DMS53 treated with DMSO at 0.1 percent for 48 hours (cell line): ENCODE measurements around the gene PRKG2.

Source experiments
- DNase-seq: peaks from one replicate; lab custom pipeline; 2025; ENCODE audit not compliant: unreplicated experiment; lab: John Stamatoyannopoulos, UW

The PRKG2 gene

DNA sequence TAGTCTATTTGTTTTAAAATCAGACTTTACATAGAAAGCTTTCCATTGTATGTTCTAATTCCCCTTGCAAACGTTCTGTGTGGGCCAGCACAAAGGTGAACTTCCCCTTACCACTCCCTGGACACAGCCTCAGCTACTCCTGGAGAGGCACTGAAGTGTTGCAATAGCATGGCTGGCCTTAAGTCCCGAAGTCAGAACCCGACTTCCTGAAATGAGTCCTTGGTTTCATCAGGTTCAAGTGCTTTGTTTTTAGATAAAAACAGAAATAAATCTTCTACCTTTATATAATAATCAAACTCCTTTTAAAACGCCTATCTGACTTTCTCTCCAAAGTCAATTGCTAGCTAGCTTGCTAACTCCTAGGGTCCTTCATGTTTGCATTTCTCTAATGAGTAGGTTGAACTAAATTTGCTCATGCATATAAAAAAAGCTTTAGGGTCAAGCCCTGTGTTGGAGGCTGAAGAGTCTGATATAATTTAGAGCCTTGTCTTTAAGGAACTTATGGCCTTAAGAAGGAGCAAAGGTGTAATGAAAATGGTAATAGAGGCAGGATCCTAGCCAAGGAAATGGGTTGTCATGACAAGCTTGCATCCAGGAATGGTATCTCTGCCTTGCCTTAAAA lies 175.6 kb downstream of the PRKG2 start:
- DNase-seq: no peak

DNA sequence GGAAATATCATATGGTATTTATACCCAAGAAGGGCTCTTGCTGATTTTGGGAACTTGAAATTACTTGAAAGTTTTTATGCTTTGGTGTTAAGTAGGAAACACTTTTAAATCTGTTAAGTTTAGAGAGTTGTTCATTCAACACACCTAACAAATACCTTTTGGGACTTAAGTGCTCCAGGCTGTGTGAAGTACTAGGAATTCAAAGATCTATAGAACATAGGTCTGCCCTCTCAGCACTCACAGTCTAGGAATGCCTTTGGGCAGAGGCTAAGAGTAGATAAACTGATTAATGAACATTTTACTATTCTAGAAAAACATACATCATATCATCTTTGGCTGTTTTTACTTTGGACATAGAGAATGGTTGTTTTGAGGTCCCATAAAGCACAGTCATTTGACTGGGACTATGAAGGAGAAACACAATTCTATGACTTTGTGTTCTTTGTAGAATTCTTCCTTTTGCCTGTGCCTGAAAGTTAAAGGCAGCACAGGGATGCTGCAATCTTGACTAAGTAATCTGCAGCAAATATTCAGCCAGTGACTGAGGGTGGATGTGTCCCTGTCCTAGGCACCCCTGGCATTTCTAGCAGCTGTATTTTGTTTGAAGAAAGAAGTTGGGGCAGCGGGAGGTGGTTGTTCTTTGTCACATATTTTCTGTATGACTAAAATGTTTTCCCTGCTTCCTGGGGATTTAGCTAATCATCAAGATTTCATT lies 176.2 kb downstream of the PRKG2 start:
- DNase-seq: no peak
